Measurements from ENCODE around the gene FIGLA. TPM values are rescaled to one million over a fixed set of nuclear protein-coding genes. Genes with fewer than 3 reads are reported as not detected.

The FIGLA gene
- total RNA-seq, 2 experiments from 2014 or later: not detected

- no peaks in the 10 kb centered on the region for H3K9me3 Mint-ChIP-seq (ENCODE audit: low read depth)
- H3K4me1 Mint-ChIP-seq: no peaks in the 10 kb centered on the region
- H3K4me3 Mint-ChIP-seq: no peak overlapping the region
- no peak for ATAC-seq
- no peak for DNase-seq
- CTCF ChIA-PET: no interaction called here
- H3K27me3 Mint-ChIP-seq: peaks cover 51% of the 10 kb centered on the region
- H3K36me3 Mint-ChIP-seq: no peaks in the 10 kb centered on the region
- H3K27ac Mint-ChIP-seq: no peak overlapping the region
Measured at GRCh38 chr2:70759446-70759845, 31.0 kb downstream of the FIGLA start.

GRCh38 chr2:70757966-70758365 lies 32.5 kb downstream of the FIGLA start:
- CTCF ChIA-PET: no interaction called here
- no peak overlapping the region for H3K4me3 Mint-ChIP-seq

GRCh38 chr2:70757360-70757759 lies 33.1 kb downstream of the FIGLA start:
- CTCF ChIA-PET: no interaction called here
- Mint-ChIP-seq H3K27me3 (peaks cover 42% of the 10 kb centered on the region), H3K27ac (no peak overlapping the region), H3K4me3 (no peak overlapping the region), H3K4me1 (no peaks in the 10 kb centered on the region), H3K36me3 (no peaks in the 10 kb centered on the region), H3K9me3 (ENCODE audit: low read depth) (no peaks in the 10 kb centered on the region)
- DNase-seq: no peak
- ATAC-seq: no peak

More at GRCh38 chr2:70757966-70758365, 32.5 kb downstream of the FIGLA start:
- ATAC-seq (no peak), DNase-seq (no peak)
- H3K9me3 Mint-ChIP-seq (ENCODE audit: low read depth): no peaks in the 10 kb centered on the region
- no peaks in the 10 kb centered on the region for H3K4me1 Mint-ChIP-seq
- no peak overlapping the region for H3K27ac Mint-ChIP-seq
- H3K27me3 Mint-ChIP-seq: peaks cover 42% of the 10 kb centered on the region
- H3K36me3 Mint-ChIP-seq: no peaks in the 10 kb centered on the region

- Mint-ChIP-seq H3K36me3 (no peaks in the 10 kb centered on the region), H3K27me3 (peaks cover 44% of the 10 kb centered on the region), H3K27ac (no peak overlapping the region), H3K4me3 (no peak overlapping the region), H3K9me3 (ENCODE audit: low read depth) (no peaks in the 10 kb centered on the region), H3K4me1 (no peaks in the 10 kb centered on the region)
- DNase-seq (no peak), ATAC-seq (no peak)
- CTCF ChIA-PET: no interaction called here
Measured at GRCh38 chr2:70756128-70756527, 34.3 kb downstream of the FIGLA start.

- Mint-ChIP-seq H3K4me1 (no peaks in the 10 kb centered on the region), H3K9me3 (ENCODE audit: low read depth) (no peaks in the 10 kb centered on the region), H3K27ac (no peak overlapping the region), H3K36me3 (no peaks in the 10 kb centered on the region), H3K4me3 (no peak overlapping the region), H3K27me3 (peaks cover 39% of the 10 kb centered on the region)
- no peak for DNase-seq
- CTCF ChIA-PET: no interaction called here
- no peak for ATAC-seq
Measured at GRCh38 chr2:70753902-70754301, 36.5 kb downstream of the FIGLA start.

- Mint-ChIP-seq H3K4me3 (no peak overlapping the region), H3K4me1 (no peaks in the 10 kb centered on the region), H3K36me3 (no peaks in the 10 kb centered on the region), H3K9me3 (ENCODE audit: low read depth) (no peaks in the 10 kb centered on the region), H3K27me3 (peaks cover 37% of the 10 kb centered on the region), H3K27ac (no peak overlapping the region)
- ATAC-seq: no peak
- DNase-seq: no peak
- CTCF ChIA-PET: no interaction called here
Measured at GRCh38 chr2:70753031-70753430, 37.4 kb downstream of the FIGLA start.

GRCh38 chr2:70752396-70752795 lies 38.0 kb downstream of the FIGLA start:
- Mint-ChIP-seq H3K36me3 (no peaks in the 10 kb centered on the region), H3K9me3 (ENCODE audit: low read depth) (peaks cover 1% of the 10 kb centered on the region), H3K27ac (no peak overlapping the region), H3K4me3 (no peak overlapping the region), H3K4me1 (no peaks in the 10 kb centered on the region), H3K27me3 (peaks cover 33% of the 10 kb centered on the region)
- CTCF ChIA-PET: no interaction called here
- DNase-seq (no peak), ATAC-seq (no peak)

- peaks cover 33% of the 10 kb centered on the region for H3K27me3 Mint-ChIP-seq
- H3K4me3 Mint-ChIP-seq: no peak overlapping the region
- H3K27ac Mint-ChIP-seq: no peak overlapping the region
- no peaks in the 10 kb centered on the region for H3K36me3 Mint-ChIP-seq
- no peaks in the 10 kb centered on the region for H3K4me1 Mint-ChIP-seq
- CTCF ChIA-PET: no interaction called here
- ATAC-seq (no peak), DNase-seq (no peak)
- H3K9me3 Mint-ChIP-seq (ENCODE audit: low read depth): peaks cover 3% of the 10 kb centered on the region
Measured at GRCh38 chr2:70751881-70752280, 38.6 kb downstream of the FIGLA start.

GRCh38 chr2:70750320-70750719 lies 40.1 kb downstream of the FIGLA start:
- H3K36me3 Mint-ChIP-seq: no peaks in the 10 kb centered on the region
- H3K27ac Mint-ChIP-seq: no peak overlapping the region
- no peaks in the 10 kb centered on the region for H3K4me1 Mint-ChIP-seq
- ATAC-seq (no peak), DNase-seq (no peak)
- CTCF ChIA-PET: no interaction called here
- peaks cover 3% of the 10 kb centered on the region for H3K9me3 Mint-ChIP-seq (ENCODE audit: low read depth)
- peaks cover 28% of the 10 kb centered on the region for H3K27me3 Mint-ChIP-seq
- no peak overlapping the region for H3K4me3 Mint-ChIP-seq

- Mint-ChIP-seq H3K36me3 (no peaks in the 10 kb centered on the region), H3K27ac (no peak overlapping the region), H3K4me1 (no peaks in the 10 kb centered on the region), H3K9me3 (ENCODE audit: low read depth) (peaks cover 3% of the 10 kb centered on the region), H3K27me3 (peaks cover 36% of the 10 kb centered on the region), H3K4me3 (no peak overlapping the region)
- DNase-seq (no peak), ATAC-seq (no peak)
- CTCF ChIA-PET: no interaction called here
Measured at GRCh38 chr2:70748002-70748784, 42.2 kb downstream of the FIGLA start.

- Mint-ChIP-seq H3K4me3 (no peak overlapping the region), H3K9me3 (ENCODE audit: low read depth) (peaks cover 3% of the 10 kb centered on the region), H3K27me3 (peaks cover 36% of the 10 kb centered on the region), H3K27ac (no peak overlapping the region), H3K4me1 (no peaks in the 10 kb centered on the region), H3K36me3 (no peaks in the 10 kb centered on the region)
- CTCF ChIA-PET: no interaction called here
- ATAC-seq (no peak), DNase-seq (no peak)
Measured at GRCh38 chr2:70747284-70747683, 43.2 kb downstream of the FIGLA start.

- no peaks in the 10 kb centered on the region for H3K36me3 Mint-ChIP-seq
- H3K9me3 Mint-ChIP-seq (ENCODE audit: low read depth): peaks cover 3% of the 10 kb centered on the region
- no peak for DNase-seq
- H3K27ac Mint-ChIP-seq: no peak overlapping the region
- CTCF ChIA-PET: no interaction called here
- H3K27me3 Mint-ChIP-seq: peaks cover 36% of the 10 kb centered on the region
- ATAC-seq: no peak
- H3K4me3 Mint-ChIP-seq: no peak overlapping the region
- H3K4me1 Mint-ChIP-seq: no peaks in the 10 kb centered on the region
Measured at GRCh38 chr2:70746094-70746974, 44.1 kb downstream of the FIGLA start.

GRCh38 chr2:70745276-70745825 lies 45.1 kb downstream of the FIGLA start:
- H3K36me3 Mint-ChIP-seq: no peaks in the 10 kb centered on the region
- CTCF ChIA-PET: no interaction called here
- DNase-seq: no peak
- H3K27me3 Mint-ChIP-seq: peaks cover 33% of the 10 kb centered on the region
- peaks cover 3% of the 10 kb centered on the region for H3K9me3 Mint-ChIP-seq (ENCODE audit: low read depth)
- no peaks in the 10 kb centered on the region for H3K4me1 Mint-ChIP-seq
- no peak overlapping the region for H3K4me3 Mint-ChIP-seq
- no peak for ATAC-seq
- H3K27ac Mint-ChIP-seq: no peak overlapping the region

GRCh38 chr2:70744397-70744796 lies 46.0 kb downstream of the FIGLA start:
- Mint-ChIP-seq H3K4me1 (no peaks in the 10 kb centered on the region), H3K9me3 (ENCODE audit: low read depth) (peaks cover 3% of the 10 kb centered on the region), H3K36me3 (no peaks in the 10 kb centered on the region), H3K27me3 (peaks cover 32% of the 10 kb centered on the region), H3K27ac (no peak overlapping the region), H3K4me3 (no peak overlapping the region)
- ATAC-seq: no peak
- CTCF ChIA-PET: no interaction called here
- no peak for DNase-seq
